T follicular helper cell (primary cell): ENCODE measurements around the gene EFHC2.

Experiments
- DNase-seq: peaks from one replicate; pipeline ENCODE4 v3.0.0-alpha.2; 2020; ENCODE audit warnings: low read depth

The EFHC2 gene

DNA sequence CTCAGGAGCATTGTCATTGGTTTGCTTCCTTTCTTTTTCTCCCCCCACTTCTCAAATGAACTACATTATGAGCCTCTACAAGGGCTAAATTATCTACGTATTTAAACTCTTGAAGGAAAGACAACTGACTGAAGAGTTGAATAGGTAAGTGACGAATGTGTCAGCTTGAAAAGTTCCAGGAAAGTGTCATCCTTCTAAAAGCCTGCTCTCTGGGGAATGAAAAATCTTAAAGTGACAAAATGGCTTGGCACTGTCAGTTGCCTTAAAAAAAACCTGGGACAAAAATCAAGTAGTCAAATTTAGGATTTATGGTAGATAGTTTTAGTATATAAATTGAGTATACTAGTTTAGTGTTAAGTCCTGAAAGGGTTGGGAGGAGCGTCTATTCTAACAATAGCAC lies 196.3 kb downstream of the EFHC2 start:
- no peak for DNase-seq

DNA sequence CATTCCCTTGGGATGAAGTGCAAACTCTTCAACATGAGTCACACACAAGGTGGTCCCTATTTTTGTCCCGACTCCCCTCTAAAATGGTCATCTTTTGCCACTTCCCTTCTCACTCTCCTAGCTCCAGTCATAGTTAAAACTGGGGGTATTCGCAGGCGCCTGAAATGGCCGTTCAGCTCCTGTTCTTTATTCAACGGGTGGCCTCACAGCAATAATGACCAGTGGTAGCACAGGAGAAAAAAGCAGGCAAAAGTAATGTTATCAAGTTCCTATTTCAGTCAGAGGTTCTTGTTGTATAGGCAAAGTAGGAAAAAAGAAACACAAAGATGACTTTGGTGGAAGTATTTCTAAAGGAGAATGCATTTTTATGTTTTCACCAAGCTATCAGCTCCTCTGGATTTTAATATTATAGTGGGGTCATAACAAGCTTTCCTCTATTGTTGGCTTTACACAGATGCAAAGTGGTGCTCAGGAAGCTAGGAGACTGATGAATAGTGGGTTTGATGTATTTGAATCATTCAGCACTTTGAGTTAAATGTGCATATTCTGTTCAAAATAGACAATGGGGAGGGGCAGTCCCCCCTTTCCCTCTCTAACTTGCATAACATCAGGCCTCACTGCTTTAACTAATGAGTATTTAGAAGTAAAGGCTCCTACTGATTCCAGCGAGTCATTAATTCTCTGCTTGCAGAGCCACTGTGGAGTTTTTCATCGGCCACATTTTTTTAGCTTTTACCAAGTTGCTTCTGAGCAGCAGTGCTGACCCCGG lies 199.1 kb downstream of the EFHC2 start:
- DNase-seq: no peak

DNA sequence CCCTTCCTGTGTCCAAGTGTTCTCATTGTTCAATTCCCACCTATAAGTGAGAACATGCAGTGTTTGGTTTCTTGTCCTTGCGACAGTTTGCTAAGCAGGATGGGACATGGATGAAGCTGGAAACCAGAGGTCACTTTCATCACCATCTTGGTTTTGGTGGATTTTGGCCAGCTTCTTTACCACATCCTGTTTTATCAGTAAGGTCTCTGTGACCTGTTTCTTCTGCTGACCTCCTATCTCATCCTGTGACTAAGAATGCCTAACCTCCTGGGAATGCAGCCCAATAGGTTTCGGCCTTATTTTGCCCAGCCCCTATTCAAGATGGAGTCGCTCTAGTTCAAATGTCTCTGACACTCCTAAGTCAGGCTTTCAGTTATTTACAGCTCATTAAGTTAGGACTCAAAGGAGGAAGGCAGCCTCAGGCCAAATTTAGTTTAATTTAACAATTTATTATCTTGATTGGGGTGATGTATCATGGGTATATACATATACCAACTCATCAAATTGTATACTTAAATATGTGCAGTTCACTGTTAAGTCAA lies 200.3 kb downstream of the EFHC2 start:
- no peak for DNase-seq

DNA sequence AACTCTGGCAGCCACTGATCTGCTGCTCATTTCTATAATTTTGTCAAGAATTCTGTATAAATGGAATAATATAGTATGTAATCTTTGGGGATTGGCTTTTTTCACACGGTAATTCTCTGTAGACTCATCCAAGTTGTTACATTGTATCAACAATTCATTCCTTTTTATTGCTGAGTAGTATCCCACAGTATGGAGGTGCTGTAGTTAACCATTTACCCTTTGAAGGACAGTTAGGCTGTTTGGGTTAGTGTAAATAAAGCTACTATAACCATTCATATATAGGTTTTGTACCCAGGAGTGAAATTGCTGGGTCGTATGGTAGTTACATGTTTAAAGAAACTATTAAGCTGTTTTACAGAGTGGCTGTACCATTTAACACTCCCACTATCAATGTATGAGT lies 213.3 kb downstream of the EFHC2 start:
- DNase-seq: no peak

DNA sequence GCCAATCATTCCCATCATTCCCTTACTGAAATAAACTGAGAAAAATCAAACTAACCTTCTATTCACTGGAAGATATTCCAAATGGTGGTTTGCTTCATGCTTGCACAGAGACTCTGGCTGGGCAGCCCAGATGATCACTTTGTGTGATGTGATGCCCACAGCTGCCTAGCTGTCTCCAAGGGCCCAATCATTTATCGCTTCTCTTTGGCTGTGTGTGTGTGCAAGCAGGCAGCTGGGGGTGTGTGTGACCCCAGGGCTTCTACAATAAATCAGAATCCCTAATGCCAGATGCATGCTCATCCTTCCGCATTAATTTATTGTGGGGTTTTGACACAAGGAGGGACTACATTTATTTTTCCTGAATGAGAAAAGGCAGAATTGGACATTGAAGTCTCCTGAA lies 230.1 kb downstream of the EFHC2 start:
- DNase-seq: no peak

DNA sequence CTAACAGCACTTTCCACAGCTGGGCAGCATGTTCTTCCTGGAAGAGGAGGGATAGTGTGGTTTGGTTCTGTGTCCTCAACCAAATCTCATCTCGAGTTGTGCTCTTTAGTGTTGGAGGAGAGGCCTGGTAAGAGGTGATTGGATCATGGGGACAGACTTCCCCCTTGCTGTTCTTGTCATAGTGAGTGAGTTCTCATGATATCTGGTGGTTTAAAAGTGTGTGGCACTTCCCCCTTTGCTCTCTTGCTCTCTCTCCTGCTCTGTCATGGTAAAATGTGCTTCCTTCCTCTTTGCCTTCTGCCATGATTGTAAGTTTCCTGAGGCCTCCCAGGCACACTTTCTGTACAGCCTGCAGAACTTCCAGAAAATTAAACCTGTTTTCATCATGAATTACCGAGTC lies 236.6 kb downstream of the EFHC2 start:
- no peak for DNase-seq

DNA sequence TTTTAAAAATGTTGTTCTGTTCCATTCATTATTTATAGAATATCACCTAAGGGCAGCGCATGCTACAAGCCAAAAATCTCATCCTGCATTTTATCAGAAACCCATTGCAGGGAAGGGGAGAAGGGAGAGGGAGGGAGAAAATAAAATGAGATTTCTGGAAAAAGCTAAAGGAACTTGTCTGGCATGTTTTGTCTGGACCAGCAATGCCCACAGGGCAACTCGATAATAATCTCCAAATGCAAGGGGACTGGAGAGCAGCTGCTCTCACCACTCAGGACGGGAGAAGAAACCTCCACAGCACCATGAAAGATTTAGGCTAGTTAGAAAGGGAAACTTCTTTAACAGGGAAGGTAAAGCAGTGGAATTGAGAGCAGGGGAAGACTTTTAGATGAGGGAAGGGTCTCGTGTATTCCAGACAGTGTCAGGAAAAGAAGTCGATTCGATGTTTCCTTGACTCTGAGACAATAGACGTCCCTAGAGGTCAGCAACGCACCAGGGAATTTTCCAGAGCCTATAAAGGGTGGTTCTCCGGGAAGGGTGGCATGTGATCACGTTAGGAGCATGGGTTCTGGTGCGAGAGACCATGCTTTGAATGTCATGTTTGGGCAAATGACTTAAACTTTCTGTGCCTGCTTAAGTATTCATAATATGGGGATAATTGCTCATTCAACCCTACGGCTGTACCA lies 238.1 kb downstream of the EFHC2 start:
- DNase-seq: no peak

- DNase-seq: no peak
Observed at GRCh38 chrX:44104699-44105098, 238.8 kb downstream of the EFHC2 start.

DNA sequence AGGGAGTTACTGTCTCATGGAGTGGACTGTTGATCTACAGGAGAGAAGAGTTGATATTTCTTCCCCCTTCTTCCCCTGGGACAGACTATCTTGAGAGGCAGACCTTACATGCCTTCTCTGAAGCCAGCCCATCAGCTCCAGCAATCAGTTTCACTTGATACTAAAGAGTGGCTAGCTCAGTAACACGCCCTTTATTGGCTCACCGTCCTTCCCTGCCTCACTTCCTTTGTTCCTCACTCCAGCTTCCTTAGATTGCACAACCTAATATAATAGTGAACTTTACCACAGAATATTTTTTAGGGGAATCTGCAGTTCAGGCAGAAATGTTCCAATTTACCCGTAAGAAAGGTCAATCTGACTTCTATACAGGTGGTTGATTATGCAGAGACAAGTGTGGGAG lies 242.2 kb downstream of the EFHC2 start:
- no peak for DNase-seq

- no peak for DNase-seq
Observed at GRCh38 chrX:44099366-44099765, 244.1 kb downstream of the EFHC2 start.
